HG03439 (cell line): ENCODE data around the gene DNAH1.

Experiments used
- ATAC-seq: cut with Tn5 transposase; IDR thresholded peaks from one replicate; pipeline ENCODE4 v1.9.1; 2021; ENCODE audit warnings: mild to moderate bottlenecking, moderate library complexity; ENCODE audit not compliant: unreplicated experiment

The DNAH1 gene

DNA sequence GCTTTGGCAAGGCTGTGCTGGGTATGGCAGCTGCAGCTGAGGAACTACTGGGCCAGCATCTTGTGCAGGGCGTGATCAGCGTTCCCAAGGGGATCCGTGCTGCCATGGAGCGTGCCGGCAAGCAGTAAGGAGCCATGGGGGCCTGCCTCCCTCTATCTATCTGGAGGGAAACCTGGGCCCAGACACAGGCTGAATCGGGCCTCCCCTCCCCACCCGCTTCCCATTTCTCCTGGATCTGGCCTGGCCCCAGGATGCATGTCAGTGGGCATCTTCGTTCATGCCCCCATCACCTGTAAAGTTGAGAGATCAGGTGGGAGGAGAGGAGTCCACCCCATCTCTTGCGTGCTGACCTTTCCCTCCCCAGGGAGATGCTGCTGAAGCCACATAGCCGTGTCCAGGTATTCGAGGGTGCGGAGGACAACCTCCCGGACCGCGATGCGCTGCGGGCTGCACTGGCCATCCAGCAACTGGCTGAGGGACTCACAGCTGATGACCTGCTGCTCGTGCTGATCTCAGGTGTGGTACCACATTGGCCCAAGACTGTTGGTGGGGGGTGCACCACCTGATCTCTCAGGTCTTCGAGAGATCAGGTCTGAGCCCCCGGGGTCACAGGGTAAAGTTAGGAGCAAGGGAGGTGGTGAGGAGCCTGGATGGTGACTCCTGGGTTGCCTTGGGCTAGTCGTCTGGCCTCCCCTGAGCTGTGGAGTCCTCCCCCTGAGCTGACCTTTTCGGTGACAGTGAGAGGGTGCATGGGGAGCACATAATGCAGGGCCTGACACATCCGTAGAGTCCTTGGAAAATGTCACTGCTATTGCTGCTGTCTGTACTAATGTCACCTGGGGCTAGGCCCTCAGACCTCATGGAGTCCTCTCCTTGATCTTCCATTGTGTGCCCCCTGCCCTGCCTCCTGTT is 25.3 kb upstream of the DNAH1 start:
- no peak for ATAC-seq

DNA sequence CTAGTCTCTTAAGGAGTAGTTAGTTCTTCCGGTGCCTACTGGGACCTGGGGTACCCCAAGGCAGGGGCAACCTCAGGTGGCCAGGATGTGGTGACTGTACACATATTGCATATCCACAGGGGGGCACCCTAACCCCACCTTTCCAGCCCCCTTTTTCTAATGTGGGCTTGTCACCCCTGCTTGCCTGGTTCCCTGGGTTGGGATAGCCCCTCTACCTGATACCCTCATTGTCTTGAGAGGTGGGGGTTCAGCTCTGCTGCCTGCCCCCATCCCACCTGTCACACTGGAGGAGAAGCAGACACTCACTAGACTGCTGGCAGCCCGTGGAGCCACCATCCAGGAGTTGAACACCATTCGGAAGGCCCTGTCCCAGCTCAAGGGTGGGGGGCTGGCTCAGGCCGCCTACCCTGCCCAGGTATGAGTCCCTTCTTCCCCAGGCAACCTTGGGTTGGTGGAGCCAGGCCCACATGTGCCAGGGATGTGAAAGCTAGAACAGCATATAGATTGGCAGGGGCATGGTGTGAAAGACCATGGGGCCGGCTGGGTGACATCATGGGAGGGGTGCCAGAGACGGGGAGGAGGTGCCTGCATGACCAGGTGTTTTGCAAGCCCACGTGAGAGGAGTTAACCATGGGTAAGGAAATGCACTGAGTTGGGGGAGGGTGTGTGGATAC is 24.5 kb upstream of the DNAH1 start:
- no peak for ATAC-seq

DNA sequence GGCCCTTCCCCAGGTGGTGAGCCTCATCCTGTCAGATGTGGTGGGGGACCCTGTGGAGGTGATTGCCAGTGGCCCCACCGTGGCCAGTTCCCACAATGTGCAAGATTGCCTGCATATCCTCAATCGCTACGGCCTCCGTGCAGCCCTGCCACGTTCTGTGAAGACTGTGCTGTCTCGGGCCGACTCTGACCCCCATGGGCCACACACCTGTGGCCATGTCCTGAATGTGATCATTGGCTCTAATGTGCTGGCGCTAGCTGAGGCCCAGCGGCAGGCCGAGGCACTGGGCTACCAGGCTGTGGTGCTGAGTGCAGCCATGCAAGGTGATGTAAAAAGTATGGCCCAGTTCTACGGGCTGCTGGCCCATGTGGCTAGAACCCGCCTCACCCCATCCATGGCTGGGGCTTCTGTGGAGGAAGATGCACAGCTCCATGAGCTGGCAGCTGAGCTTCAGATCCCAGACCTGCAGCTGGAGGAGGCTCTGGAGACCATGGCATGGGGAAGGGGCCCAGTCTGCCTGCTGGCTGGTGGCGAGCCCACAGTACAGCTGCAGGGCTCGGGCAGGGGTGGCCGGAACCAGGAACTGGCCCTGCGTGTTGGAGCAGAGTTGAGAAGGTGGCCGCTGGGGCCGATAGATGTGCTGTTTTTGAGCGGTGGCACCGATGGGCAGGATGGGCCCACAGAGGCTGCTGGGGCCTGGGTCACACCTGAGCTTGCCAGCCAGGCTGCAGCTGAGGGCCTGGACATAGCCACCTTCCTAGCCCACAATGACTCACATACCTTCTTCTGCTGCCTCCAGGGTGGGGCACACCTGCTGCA is 23.7 kb upstream of the DNAH1 start:
- ATAC-seq: no peak

DNA sequence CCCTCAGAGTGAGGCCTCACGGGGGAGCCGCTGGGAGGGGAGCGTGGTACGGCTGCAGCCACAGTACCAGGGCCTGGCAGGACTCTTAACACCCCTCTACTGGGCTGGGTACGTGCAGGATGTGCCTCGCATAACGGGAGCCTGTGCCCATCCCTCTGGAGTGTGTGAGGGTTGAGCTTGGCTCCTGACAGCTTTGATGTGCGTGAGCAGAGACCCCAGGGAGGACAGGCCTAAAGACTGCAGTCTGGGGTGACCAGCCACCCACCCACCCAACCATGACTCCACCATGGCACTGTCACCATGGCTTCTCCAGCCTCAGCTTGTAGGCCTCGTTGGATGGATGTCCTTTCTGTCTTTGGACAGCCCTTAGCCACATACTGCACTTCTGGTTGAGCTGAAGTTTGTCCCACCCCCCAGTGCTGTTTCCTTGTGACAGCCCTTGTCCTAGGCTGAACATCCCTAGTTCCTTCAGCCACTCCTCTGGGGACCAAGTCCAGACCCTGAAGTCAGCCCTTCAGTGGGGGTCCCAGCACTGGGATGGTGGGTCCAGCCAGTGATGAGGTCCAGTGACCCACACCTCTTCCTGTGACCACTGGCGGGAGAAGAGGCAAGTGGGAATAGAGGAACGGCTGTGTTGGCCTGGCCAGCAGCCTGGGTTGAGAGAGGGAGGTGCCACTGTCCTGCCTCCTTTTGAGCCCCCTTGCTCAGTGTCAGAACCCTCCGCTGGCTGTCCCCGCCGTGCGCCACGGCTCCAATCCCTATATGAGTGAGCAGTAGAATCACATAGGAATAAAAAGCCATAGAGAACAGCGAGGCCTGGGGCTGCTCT is 22.4 kb upstream of the DNAH1 start:
- no peak for ATAC-seq

DNA sequence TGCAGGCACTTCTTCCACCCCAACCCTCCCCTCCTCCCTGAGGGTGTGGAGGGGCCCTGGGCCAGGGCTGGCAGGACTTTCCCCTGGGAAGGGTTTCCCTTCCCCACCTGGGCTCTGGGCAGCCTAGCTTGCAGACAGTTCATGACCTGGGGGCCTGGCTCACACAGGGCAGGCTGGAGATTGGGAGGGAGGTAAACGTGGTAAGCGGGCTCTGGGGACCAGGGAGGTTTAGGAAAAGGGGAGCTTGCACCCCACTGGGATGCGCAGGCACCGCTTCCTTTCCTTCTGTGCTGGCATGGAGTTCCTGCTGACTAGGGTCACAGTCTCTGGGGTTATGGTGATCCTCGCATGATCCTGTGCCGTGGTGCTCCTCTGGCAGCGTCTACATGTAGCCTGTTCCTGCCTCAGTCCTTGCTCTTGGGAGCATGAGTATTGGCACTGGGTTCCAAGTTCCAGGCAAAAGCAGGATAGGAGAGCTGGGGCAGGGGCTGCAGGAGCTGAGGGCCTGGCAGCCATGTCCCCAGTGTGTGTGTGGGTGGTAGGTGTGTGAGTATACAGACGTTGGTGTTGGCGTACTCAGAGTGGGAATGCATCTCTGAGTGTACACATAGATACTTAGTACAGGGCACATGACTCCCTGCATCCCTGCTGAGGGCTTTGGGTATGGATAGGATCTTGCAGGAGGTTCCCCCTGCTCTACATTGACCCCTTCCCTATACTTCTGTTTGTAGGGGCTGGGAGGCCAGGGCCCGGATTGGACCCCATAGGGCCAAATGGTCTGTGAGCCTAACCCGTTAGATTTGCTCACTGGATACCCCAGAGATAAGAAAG is 21.6 kb upstream of the DNAH1 start:
- no peak for ATAC-seq

DNA sequence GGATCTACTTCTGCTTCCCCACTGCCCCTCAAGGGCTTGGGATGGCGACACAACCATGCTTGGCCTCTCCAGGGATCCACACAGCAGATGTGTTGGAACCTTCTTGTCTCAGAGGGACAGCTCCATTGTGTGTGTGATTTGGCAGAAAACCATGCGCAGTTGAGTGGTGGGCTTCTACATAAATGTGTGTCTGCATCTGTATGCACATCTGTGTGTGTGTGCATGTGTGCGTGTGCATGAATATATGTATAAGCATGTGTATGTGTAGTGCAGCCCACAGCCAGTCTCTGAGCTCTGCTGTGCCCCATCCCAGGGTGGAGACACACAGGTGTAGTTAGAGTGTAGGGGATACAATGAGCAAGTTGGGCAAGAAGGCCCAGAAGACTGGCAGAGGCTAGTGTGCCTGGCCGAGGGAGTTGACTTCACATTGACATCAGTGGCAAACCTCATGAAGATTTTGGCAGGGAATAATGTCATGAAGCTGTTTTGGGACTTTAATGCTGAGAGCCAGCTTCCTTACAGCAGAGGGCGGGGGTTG is 20.4 kb upstream of the DNAH1 start:
- no peak for ATAC-seq

DNA sequence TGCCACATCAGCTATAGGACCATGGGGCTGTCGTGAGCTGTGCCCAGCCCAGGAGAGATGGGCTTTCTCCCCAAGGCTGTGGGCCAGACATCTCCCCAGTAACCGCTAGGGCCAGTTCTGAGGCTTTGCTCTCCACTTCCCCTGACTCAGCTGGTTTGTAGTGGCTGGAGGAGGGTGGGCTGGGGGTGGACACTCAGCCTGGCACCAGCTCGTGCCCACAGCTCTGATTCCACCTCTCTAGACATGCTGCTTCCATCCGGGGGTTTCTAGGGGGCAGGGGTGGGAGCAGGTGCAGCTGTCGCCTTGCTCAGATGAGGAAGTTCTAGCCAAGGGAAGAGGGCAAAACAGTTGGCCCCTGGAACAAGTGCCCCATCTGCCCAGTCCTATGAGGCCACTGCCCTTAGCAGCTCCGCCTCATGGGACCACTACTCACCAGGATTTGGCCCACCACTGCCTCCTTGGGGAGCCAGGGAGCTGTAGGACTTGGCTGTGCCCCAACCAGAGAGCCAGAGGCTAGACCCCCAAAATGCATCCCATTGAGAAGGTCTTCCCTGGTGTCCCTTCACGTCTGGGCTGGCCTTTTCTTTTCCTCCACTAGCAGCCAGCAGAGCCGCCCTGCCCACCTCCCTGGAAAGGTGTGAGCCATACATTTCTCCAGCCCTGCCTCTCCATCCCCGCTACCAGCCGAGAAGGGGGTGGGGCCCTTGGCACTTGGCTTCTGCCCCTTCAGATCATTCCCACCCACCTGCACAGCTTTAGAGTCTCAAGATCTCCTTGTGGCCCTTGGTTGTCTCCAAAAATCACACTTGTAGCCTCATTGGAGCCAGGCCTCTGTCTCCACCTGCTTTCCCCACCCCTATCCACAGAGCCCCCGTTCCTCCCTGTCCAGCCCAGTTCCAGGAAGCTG is 18.6 kb upstream of the DNAH1 start:
- no peak for ATAC-seq

DNA sequence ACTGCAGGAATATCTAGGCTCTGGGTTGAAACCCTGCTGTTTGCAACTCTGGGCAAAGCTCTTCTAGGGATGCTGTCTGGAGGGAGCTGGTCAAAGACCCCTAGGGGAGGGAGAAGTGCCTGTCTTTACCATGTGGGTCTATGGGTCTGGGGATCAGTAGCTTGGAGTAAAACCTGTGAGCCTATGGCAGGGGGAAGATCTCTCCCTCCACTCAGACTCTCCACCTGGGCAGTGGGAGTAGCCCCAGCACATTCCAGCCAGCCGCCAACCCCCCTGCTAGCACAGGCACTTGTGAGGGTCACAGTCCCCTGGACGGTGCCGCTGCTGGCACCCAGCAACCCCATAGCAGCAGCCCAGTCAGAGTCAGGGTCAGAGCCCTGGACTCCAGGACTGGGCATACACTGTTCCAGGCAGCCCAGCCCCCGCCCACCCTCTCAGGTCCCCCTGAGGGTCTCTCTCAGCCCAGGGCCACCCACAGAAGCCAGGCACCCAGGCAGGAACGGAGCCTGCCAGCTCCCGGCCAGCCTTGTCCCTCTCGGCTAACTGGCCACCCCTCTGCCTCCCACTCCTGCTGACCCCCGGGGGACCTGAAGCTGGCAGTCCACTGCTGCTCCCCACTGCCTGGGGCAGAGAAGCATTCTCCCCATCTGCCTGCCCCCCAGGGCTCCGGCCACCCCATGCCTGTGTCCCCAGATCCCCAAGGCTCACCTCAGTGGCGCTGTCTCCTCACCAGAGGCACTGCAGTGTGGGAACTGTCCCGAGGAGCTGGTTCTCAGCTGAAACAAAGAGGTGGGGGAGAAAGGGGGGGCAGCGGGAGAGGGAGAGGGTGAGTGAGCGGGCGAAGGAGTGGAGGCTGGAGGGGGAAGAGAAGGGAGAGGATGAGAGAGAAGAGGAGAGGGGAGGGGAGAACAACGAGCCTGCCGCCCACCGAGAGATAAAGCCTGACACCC is 17.7 kb upstream of the DNAH1 start:
- ATAC-seq: no peak

DNA sequence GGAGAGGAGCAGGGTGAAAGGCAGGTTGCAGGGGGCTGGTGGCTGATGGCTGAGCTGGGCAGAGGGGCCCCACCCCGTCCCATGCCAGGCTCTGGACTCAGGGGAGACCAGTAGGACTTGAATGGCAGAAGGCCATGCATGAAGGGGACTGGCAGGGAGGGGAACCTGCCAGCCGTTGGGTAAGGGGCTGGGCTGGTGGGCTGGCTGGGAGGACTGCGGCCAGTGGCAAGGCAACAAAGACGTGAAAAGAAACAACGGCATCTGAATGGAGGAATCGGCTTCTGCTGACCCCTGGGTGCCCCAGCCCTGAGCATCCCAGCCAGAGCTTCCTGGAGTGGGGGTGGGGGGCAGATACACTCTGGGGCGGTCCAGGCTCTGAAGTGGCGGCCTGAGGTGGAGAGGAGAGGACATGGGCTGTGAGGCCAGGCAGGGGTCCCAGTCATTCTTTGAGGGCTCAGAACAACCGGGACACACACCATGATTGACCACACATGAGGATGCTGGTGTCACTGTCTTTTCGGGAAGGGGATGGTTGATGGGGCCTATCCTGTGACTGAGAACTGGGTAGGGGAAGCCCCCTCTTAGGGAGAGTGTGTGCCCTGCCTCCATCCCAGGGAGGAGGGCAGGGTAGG is 16.8 kb upstream of the DNAH1 start:
- no peak for ATAC-seq

DNA sequence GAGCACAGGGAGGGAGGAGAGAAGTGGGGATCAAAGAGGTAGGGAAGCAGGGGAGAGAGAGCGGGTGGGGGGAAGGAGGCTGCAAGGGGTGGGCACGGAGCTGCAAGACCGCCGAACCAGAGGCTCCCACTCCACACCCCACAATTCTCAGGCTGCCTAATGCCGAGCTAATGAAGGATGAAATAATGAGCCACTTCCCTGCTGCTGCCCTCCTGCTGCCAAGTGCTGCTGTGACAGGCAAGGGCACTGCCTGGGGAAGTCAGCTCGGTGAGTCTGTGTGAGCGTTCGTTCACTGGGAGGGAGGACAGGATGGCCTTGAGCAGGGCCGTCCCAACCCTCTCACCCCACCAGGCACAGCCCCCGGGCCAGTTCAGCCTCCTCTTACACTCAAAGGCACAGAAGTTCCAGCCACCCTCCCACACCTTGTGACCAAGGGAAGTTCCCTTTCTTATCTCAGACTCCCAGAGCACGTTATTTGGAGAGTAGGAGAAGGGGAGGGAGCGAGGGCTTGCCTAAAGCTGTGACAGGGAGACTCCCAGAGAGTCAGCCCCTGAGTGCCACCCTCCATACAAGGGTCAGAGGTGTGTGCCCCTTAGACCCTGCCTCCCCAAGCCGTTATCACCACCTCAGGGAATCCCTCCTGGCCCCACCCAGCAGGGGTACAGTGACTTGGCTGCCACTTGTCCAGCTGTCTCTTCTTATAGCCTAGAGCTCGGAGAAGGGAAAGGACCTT is 16.1 kb upstream of the DNAH1 start:
- ATAC-seq: no peak

DNA sequence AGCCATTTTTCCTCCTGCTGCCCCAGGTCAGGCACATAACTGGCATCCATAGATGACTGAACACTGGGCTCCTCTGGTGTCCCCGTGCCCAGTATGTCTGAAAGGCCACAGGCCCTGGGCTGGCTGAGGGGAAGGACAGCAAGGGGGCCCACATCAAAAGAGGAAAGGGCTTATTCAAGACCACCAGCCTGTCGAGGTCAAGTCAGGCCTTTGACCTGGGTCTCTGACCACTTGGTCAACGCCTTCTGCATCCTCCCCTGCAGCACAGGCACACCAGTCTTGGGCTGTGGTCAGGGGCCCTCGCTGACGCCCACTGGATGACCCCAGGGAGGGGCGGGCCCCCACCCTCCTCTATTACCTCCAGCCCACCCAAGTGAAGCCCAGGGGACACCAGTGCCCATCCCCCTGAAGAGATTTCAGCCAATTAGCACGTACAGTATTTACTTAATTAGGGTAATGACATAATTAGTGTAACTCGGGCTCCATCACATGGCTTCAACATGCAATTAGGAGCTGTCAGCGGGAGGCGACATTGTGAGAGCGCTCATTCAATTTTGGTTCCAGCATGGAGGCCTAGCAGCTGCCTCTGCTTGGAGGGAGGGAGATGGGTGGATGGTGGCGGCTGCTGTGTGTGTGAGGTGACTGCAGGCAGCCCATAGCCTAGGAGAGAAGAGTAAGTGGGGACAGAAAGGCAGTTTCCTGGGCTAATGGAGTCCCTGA is 13.5 kb upstream of the DNAH1 start:
- no peak for ATAC-seq

DNA sequence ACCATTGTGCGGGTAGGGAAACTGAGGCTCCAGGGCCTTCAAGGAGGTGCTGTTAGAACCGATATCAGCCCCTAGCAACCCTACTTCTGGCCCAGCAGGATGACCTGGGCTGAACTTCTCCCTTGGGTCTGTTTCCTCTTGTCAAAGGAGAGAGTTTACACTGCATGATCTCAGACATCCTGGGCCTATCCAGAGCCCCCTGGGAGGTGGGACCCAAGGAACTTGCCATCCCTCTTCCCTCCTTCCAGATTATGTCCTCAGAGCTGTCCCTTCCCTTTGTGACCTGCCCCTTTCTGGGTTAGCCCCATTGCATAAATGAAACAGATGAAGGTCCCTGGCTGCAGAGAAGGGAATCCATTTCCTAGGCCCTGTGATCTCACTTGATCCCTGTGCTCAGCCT is 12.3 kb upstream of the DNAH1 start:
- no peak for ATAC-seq

DNA sequence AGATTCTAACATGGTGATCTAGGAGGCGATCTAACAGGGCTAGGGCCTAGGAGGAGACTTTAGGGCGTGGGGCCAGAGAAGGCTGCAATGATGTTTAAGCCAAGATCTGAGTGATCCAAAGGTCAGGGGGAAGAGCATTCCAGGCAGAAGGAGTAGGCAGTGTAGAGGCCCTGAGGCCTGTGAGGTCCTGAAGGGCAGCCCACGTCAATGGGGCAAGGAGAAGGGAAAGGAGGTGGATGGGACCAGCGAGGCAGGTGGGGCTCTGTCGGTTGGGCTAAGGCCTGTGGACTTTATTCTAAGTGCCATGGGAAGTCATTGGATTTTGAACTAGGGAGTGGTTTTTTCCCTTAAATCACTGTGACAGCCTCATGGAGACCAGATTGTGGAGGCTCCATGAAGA is 10.2 kb upstream of the DNAH1 start:
- no peak for ATAC-seq

DNA sequence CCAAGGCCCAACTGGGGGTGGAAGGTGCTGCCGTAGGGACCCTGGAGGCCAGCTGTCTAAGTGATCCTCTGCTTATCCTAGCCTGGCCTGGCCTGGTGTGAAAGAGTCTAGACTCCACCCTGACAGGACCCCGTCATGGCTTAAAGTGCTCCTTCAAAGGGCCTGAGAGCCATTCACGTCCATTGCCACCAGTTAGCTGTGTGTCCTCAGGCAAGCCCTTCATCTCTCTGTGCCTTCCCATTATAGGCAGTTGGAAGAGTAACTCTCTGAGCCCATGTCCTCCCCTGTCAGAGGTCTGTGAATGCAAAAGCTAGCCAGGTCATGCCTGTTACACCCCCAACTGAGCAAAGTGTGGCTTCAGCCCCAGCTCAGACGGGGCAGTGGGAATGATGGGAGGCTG is 9.1 kb upstream of the DNAH1 start:
- ATAC-seq: no peak

DNA sequence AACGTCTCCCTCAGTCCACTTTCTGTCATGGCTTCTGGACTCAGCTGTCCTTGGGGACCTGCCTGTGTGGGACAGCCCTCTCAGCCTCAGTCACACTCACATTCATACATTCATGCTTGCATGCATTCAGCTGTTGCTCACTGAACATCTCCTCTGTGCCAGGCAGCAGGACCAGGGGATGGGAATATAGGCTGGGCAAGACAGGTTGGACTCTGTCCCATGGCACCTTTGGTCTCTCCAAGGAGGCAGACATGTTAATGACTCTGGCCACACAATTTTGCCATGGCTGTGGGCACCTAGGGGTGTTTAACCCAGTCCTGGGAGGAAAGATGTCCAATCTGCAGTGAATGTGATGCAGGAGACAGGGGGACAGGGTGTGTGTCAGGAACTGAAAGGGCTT is 7.8 kb upstream of the DNAH1 start:
- no peak for ATAC-seq
